HEK293 (cell line): ENCODE data around the gene SLA2.

ENCODE experiments used
- CTCF ChIP-seq: fragments of 450-650 bp; formaldehyde crosslinking; IDR thresholded peaks from 2 replicates; pipeline ENCODE4 v1.5.1; 2016; ENCODE audit warnings: missing biosample characterization, missing genetic modification characterization
- KLF17 ChIP-seq: fragments of 450-650 bp; formaldehyde crosslinking; IDR thresholded peaks from 2 replicates; pipeline ENCODE4 v1.5.1; 2016; ENCODE audit warnings: missing biosample characterization, missing genetic modification characterization
- REST ChIP-seq: fragments of 450-650 bp; formaldehyde crosslinking; IDR thresholded peaks from 2 replicates; pipeline ENCODE4 v1.5.1; 2016; ENCODE audit warnings: missing biosample characterization, missing genetic modification characterization
- SCRT1 ChIP-seq: fragments of 450-650 bp; formaldehyde crosslinking; IDR thresholded peaks from 2 replicates; pipeline ENCODE4 v1.5.1; 2016; ENCODE audit warnings: missing biosample characterization, missing genetic modification characterization, borderline replicate concordance
- TCF7L2 ChIP-seq: IDR thresholded peaks from 2 replicates; pipeline ENCODE4 v1.6.1; 2011; ENCODE audit warnings: low read depth, mild to moderate bottlenecking, inconsistent platforms, low read length, moderate library complexity, borderline replicate concordance
- ZNF311 ChIP-seq: fragments of 450-650 bp; formaldehyde crosslinking; IDR thresholded peaks from 2 replicates; pipeline ENCODE4 v1.5.1; 2017; ENCODE audit warnings: missing biosample characterization, missing genetic modification characterization, borderline replicate concordance
- ZNF394 ChIP-seq: fragments of 450-650 bp; formaldehyde crosslinking; IDR thresholded peaks from 2 replicates; pipeline ENCODE4 v1.5.1; 2016; ENCODE audit warnings: missing biosample characterization, missing genetic modification characterization, mild to moderate bottlenecking, moderate library complexity, borderline replicate concordance
- ZNF518A ChIP-seq: fragments of 450-650 bp; formaldehyde crosslinking; conservative IDR thresholded peaks from 2 replicates; pipeline ENCODE4 v1.5.1; 2016; ENCODE audit warnings: low read depth, missing biosample characterization, missing genetic modification characterization
- ZNF654 ChIP-seq: fragments of 450-650 bp; formaldehyde crosslinking; IDR thresholded peaks from 2 replicates; pipeline ENCODE4 v1.5.1; 2016; ENCODE audit warnings: low read depth, missing biosample characterization, missing genetic modification characterization
- ZNF776 ChIP-seq: fragments of 450-650 bp; formaldehyde crosslinking; IDR thresholded peaks from 2 replicates; pipeline ENCODE4 v1.5.0; 2017; ENCODE audit warnings: missing biosample characterization, missing genetic modification characterization, borderline replicate concordance

- TF ChIP-seq ZNF394 (tag by site-specific recombination) (no peak), ZNF654 (tag by site-specific recombination) (no peak), CTCF (tag by site-specific recombination) (peak; percentile 7; the same call in 1 of the 2 replicates), ZNF776 (no peak), TCF7L2 (no peak), ZNF311 (tag by site-specific recombination) (no peak), SCRT1 (no peak), KLF17 (tag by site-specific recombination) (no peak), REST (no peak), ZNF518A (no peak)
Observed at GRCh38 chr20:36572701-36573102, 73.3 kb downstream of the SLA2 start.
